GM23338 (cell line): ENCODE results near the gene MON1B. TPM values are rescaled to one million over a fixed set of nuclear protein-coding genes. Genes with fewer than 3 reads are reported as not detected.

Experiments used
- ATAC-seq: fragments of 200-7000 bp; cut with Tn5 transposase; 3 replicates; pipeline ENCODE4 v1.9.1; 2020
- DNase-seq: peaks from one replicate; pipeline ENCODE4 v3.0.0-alpha.2; 2015; ENCODE audit warnings: low spot score
- H2AFZ ChIP-seq: fragments of 200-600 bp; sonication (generic); 2 replicates; pipeline ENCODE4 v1.8.0; 2016; ENCODE audit warnings: antibody characterized with exemption, mild to moderate bottlenecking, moderate library complexity
- H3F3A ChIP-seq: fragments of 200-600 bp; sonication (generic); replicated peaks from 2 replicates; pipeline ENCODE4 v1.8.0; 2017; ENCODE audit warnings: antibody characterized with exemption, mixed run types, low read depth
- H3K27ac ChIP-seq: fragments of 200-600 bp; sonication (generic); 2 replicates; pipeline ENCODE4 v1.6.1; 2016; ENCODE audit warnings: low read depth
- H3K27me3 ChIP-seq: fragments of 200-600 bp; sonication (generic); 2 replicates; pipeline ENCODE4 v1.8.0; 2016; ENCODE audit warnings: mild to moderate bottlenecking, mixed run types, moderate library complexity; ENCODE audit not compliant: insufficient read depth
- H3K36me3 ChIP-seq: fragments of 200-600 bp; sonication (generic); 2 replicates; pipeline ENCODE4 v1.8.0; 2016; ENCODE audit warnings: mild to moderate bottlenecking; ENCODE audit not compliant: insufficient read depth
- H3K4me1 ChIP-seq: fragments of 200-600 bp; sonication (generic); 2 replicates; pipeline ENCODE4 v1.8.0; 2016; ENCODE audit warnings: mild to moderate bottlenecking, moderate library complexity; ENCODE audit not compliant: insufficient read depth
- H3K4me2 ChIP-seq: fragments of 200-600 bp; sonication (generic); 2 replicates; pipeline ENCODE4 v1.7.1; 2017; ENCODE audit warnings: mixed run types
- H3K4me3 ChIP-seq: fragments of 200-600 bp; sonication (generic); 2 replicates; pipeline ENCODE4 v1.6.1; 2016; ENCODE audit warnings: mixed run types
- H3K79me2 ChIP-seq: fragments of 200-600 bp; sonication (generic); replicated peaks from 2 replicates; pipeline ENCODE4 v1.8.0; 2017; ENCODE audit warnings: mild to moderate bottlenecking; ENCODE audit not compliant: insufficient read depth
- H3K9me2 ChIP-seq: fragments of 200-600 bp; sonication (generic); 2 replicates; pipeline ENCODE4 v1.8.0; 2017; ENCODE audit not compliant: insufficient read depth
- H4K20me1 ChIP-seq: fragments of 200-600 bp; sonication (generic); replicated peaks from 2 replicates; pipeline ENCODE4 v1.8.0; 2017; ENCODE audit warnings: mild to moderate bottlenecking; ENCODE audit not compliant: insufficient read depth
- H3K27ac Mint-ChIP-seq: 2 replicates; pipeline ENCODE4 v1.8.0; 2020; ENCODE audit warnings: inconsistent platforms, mild to moderate bottlenecking, moderate library complexity, mixed read lengths
- H3K27me3 Mint-ChIP-seq: 3 replicates; pipeline ENCODE4 v1.8.0; 2022; ENCODE audit warnings: low read depth, mild to moderate bottlenecking, moderate library complexity, mixed read lengths, inconsistent platforms; ENCODE audit not compliant: insufficient read depth, poor library complexity
- H3K36me3 Mint-ChIP-seq: 3 replicates; pipeline ENCODE4 v1.8.0; 2021; ENCODE audit warnings: low read depth, mild to moderate bottlenecking, inconsistent platforms, moderate library complexity, mixed read lengths
- H3K4me1 Mint-ChIP-seq: 3 replicates; pipeline ENCODE4 v1.8.0; 2020; ENCODE audit warnings: mild to moderate bottlenecking, inconsistent platforms, mixed read lengths
- H3K4me3 Mint-ChIP-seq: 3 replicates; pipeline ENCODE4 v1.8.0; 2021; ENCODE audit warnings: moderate library complexity, mild to moderate bottlenecking, inconsistent platforms, mixed read lengths
- H3K9me3 Mint-ChIP-seq: 3 replicates; pipeline ENCODE4 v1.8.0; 2020; ENCODE audit warnings: moderate library complexity, mild to moderate bottlenecking, inconsistent platforms, mixed read lengths
- EZH2 ChIP-seq: fragments of 200-600 bp; sonication (generic); IDR thresholded peaks from one replicate; pipeline ENCODE4 v1.8.0; 2017; ENCODE audit warnings: antibody characterized with exemption, mild to moderate bottlenecking, low read depth; ENCODE audit not compliant: unreplicated experiment
- EZH2phosphoT487 ChIP-seq: fragments of 200-600 bp; sonication (generic); IDR thresholded peaks from one replicate; pipeline ENCODE4 v1.8.1; 2018; ENCODE audit warnings: antibody characterized with exemption; ENCODE audit not compliant: unreplicated experiment
- JUNB ChIP-seq: IDR thresholded peaks from one replicate; pipeline ENCODE4 v1.6.1; 2016; ENCODE audit warnings: antibody characterized with exemption; ENCODE audit not compliant: unreplicated experiment
- POLR2AphosphoS5 ChIP-seq: IDR thresholded peaks from 2 replicates; pipeline ENCODE4 v1.6.1; 2016; ENCODE audit warnings: antibody characterized with exemption, low read depth
- ZNF114 ChIP-seq: fragments of 250-450 bp; sonication (Bioruptor Pico); IDR thresholded peaks from 2 replicates; pipeline ENCODE4 v1.5.0; 2020; ENCODE audit warnings: mild to moderate bottlenecking, moderate library complexity
- polyA plus RNA-seq: library from polyadenylated mRNA; unstranded; fragments of >200 nt; fragmentation: Nextera tagmentation; extraction: Ambion mirVana; gene quantifications from 2 replicates; pipeline ENCODE4 v1.2.1, GENCODE V29; 2016
- total RNA-seq: library from RNA; depleted of rRNA; stranded (reverse); fragments of >200 nt; shearing (Covaris generic); gene quantifications from 2 replicates; pipeline ENCODE4 v1.2.3, GENCODE V29; 2014
- TF ChIP-seq, protein P1 (sequence below), 2 experiments: fragments of 200-600 bp in 1 of 2; sonication (generic) in 1 of 2; conservative IDR thresholded peaks; 2 replicates each; pipeline versions ENCODE4 v1.5.1 to v1.6.1; 2016 to 2017; ENCODE audit warnings: antibody characterized with exemption in 2 of 2, low read depth in 2 of 2, mild to moderate bottlenecking in 2 of 2, moderate library complexity in 1 of 2
- TF ChIP-seq, protein P2 (sequence below): fragments of 250-450 bp; sonication (Bioruptor Pico); IDR thresholded peaks from 2 replicates; pipeline ENCODE4 v1.5.0; 2020; ENCODE audit warnings: mild to moderate bottlenecking, moderate library complexity
- TF ChIP-seq, protein P3 (sequence below): IDR thresholded peaks from one replicate; pipeline ENCODE4 v1.6.1; 2018; ENCODE audit warnings: antibody characterized with exemption; ENCODE audit not compliant: unreplicated experiment

The MON1B gene
- total and polyA plus RNA-seq, 2 experiments from 2014 or later = 9.7 to 30.2 TPM

DNA sequence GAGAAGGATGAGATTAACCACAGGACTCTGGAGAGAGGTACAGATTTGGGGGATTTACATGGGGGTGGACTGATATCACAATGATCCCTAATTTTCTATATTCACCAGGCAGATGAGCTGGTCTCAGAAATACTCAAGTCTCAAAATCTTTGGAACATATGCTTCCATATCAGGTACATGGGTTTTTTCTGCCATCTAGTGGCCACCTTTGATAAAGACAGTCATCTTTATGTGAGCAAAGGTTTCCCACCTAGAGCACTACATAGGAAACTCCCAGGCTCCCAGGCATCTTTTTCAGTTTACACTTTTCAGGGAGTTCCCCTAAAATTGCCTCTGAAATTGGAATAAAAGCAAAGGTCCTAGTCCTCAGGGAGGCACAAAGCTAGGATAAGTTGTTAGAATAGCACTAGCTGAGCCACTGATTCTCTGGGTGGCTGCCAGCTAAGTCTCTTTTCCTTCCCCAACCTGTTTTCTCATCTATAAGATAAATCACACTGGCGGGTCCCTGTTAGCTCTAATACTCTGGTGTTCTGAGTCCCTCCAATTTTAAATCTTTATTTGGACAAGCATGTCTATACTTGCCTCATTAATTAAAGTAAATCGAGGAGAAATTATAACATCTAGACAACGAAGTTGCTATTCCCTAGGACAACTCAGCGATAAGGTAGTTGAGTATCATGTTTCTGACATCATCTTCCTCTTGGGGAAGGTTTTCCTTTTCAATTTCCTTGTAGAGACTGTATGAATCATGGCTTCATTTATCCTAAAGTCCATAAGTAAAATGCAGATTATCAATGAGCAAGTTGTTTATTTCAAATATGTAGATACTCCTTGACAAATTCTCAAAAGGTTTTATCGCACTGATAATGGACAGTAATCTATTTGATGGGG lies 19.0 kb upstream of the MON1B start:
- no peak overlapping the region for H3K4me3 ChIP-seq
- no peak overlapping the region for H3K4me2 ChIP-seq
- TF ChIP-seq, protein P1, sequence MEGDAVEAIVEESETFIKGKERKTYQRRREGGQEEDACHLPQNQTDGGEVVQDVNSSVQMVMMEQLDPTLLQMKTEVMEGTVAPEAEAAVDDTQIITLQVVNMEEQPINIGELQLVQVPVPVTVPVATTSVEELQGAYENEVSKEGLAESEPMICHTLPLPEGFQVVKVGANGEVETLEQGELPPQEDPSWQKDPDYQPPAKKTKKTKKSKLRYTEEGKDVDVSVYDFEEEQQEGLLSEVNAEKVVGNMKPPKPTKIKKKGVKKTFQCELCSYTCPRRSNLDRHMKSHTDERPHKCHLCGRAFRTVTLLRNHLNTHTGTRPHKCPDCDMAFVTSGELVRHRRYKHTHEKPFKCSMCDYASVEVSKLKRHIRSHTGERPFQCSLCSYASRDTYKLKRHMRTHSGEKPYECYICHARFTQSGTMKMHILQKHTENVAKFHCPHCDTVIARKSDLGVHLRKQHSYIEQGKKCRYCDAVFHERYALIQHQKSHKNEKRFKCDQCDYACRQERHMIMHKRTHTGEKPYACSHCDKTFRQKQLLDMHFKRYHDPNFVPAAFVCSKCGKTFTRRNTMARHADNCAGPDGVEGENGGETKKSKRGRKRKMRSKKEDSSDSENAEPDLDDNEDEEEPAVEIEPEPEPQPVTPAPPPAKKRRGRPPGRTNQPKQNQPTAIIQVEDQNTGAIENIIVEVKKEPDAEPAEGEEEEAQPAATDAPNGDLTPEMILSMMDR (conservative IDR thresholded peaks at IDR 0.05; ENCODE audit: low read depth in 2 of 2) = peak; percentile 82 to 85
- TF ChIP-seq ZNF114 (CRISPR knock-in tag) = no peak
- H3K9me3 Mint-ChIP-seq = peaks cover 3% of the 10 kb centered on the region
- H3K36me3 Mint-ChIP-seq = no peaks in the 10 kb centered on the region
- H3K27ac Mint-ChIP-seq = no peak overlapping the region
- no peaks in the 10 kb centered on the region for H3K36me3 ChIP-seq
- no peaks in the 10 kb centered on the region for H3K27me3 ChIP-seq
- H3K27me3 Mint-ChIP-seq = no peaks in the 10 kb centered on the region
- no peaks in the 10 kb centered on the region for H3K4me1 Mint-ChIP-seq
- H3K4me1 ChIP-seq = no peaks in the 10 kb centered on the region
- ATAC-seq (peak; percentile 71), DNase-seq (peak; percentile 82)
- no peaks in the 10 kb centered on the region for H3K9me2 ChIP-seq
- no peak overlapping the region for H3K4me3 Mint-ChIP-seq
- H3F3A ChIP-seq = no peaks in the 10 kb centered on the region
- H3K79me2 ChIP-seq = no peaks in the 10 kb centered on the region
- no peak overlapping the region for H3K27ac ChIP-seq
- no peak overlapping the region for H2AFZ ChIP-seq
- H4K20me1 ChIP-seq = no peaks in the 10 kb centered on the region

DNA sequence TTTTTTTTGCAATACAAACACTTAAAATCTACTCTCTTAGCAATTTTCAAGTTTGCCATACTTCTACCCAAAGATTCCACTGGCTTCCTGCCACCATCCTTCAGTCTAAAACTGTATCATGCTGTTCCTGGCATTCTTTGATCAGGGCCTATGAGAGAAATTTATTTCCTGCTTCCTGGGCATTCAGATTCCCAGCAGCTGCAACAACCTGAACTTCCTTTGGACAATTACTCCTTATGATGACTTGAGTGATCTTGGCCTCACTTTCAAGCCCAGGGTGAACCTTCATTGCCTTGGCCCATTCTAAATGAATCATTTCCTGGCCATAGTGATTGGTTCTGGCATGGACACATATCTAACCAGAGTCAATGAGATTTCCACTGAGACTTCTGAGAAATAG lies 18.0 kb upstream of the MON1B start:
- TF ChIP-seq, protein P2, sequence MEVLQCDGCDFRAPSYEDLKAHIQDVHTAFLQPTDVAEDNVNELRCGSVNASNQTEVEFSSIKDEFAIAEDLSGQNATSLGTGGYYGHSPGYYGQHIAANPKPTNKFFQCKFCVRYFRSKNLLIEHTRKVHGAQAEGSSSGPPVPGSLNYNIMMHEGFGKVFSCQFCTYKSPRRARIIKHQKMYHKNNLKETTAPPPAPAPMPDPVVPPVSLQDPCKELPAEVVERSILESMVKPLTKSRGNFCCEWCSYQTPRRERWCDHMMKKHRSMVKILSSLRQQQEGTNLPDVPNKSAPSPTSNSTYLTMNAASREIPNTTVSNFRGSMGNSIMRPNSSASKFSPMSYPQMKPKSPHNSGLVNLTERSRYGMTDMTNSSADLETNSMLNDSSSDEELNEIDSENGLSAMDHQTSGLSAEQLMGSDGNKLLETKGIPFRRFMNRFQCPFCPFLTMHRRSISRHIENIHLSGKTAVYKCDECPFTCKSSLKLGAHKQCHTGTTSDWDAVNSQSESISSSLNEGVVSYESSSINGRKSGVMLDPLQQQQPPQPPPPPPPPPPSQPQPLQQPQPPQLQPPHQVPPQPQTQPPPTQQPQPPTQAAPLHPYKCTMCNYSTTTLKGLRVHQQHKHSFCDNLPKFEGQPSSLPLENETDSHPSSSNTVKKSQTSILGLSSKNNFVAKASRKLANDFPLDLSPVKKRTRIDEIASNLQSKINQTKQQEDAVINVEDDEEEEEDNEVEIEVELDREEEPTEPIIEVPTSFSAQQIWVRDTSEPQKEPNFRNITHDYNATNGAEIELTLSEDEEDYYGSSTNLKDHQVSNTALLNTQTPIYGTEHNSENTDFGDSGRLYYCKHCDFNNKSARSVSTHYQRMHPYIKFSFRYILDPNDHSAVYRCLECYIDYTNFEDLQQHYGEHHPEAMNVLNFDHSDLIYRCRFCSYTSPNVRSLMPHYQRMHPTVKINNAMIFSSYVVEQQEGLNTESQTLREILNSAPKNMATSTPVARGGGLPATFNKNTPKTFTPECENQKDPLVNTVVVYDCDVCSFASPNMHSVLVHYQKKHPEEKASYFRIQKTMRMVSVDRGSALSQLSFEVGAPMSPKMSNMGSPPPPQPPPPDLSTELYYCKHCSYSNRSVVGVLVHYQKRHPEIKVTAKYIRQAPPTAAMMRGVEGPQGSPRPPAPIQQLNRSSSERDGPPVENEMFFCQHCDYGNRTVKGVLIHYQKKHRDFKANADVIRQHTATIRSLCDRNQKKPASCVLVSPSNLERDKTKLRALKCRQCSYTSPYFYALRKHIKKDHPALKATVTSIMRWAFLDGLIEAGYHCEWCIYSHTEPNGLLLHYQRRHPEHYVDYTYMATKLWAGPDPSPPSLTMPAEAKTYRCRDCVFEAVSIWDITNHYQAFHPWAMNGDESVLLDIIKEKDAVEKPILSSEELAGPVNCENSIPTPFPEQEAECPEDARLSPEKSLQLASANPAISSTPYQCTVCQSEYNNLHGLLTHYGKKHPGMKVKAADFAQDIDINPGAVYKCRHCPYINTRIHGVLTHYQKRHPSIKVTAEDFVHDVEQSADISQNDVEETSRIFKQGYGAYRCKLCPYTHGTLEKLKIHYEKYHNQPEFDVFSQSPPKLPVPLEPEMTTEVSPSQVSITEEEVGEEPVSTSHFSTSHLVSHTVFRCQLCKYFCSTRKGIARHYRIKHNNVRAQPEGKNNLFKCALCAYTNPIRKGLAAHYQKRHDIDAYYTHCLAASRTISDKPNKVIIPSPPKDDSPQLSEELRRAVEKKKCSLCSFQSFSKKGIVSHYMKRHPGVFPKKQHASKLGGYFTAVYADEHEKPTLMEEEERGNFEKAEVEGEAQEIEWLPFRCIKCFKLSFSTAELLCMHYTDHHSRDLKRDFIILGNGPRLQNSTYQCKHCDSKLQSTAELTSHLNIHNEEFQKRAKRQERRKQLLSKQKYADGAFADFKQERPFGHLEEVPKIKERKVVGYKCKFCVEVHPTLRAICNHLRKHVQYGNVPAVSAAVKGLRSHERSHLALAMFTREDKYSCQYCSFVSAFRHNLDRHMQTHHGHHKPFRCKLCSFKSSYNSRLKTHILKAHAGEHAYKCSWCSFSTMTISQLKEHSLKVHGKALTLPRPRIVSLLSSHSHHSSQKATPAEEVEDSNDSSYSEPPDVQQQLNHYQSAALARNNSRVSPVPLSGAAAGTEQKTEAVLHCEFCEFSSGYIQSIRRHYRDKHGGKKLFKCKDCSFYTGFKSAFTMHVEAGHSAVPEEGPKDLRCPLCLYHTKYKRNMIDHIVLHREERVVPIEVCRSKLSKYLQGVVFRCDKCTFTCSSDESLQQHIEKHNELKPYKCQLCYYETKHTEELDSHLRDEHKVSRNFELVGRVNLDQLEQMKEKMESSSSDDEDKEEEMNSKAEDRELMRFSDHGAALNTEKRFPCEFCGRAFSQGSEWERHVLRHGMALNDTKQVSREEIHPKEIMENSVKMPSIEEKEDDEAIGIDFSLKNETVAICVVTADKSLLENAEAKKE = no peak
- TF ChIP-seq EZH2 = no peak
- no peak for TF ChIP-seq POLR2AphosphoS5
- no peak for TF ChIP-seq EZH2phosphoT487
- TF ChIP-seq JUNB = no peak
- TF ChIP-seq, protein P3, sequence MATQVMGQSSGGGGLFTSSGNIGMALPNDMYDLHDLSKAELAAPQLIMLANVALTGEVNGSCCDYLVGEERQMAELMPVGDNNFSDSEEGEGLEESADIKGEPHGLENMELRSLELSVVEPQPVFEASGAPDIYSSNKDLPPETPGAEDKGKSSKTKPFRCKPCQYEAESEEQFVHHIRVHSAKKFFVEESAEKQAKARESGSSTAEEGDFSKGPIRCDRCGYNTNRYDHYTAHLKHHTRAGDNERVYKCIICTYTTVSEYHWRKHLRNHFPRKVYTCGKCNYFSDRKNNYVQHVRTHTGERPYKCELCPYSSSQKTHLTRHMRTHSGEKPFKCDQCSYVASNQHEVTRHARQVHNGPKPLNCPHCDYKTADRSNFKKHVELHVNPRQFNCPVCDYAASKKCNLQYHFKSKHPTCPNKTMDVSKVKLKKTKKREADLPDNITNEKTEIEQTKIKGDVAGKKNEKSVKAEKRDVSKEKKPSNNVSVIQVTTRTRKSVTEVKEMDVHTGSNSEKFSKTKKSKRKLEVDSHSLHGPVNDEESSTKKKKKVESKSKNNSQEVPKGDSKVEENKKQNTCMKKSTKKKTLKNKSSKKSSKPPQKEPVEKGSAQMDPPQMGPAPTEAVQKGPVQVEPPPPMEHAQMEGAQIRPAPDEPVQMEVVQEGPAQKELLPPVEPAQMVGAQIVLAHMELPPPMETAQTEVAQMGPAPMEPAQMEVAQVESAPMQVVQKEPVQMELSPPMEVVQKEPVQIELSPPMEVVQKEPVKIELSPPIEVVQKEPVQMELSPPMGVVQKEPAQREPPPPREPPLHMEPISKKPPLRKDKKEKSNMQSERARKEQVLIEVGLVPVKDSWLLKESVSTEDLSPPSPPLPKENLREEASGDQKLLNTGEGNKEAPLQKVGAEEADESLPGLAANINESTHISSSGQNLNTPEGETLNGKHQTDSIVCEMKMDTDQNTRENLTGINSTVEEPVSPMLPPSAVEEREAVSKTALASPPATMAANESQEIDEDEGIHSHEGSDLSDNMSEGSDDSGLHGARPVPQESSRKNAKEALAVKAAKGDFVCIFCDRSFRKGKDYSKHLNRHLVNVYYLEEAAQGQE = no peak
- Mint-ChIP-seq H3K27me3 (no peaks in the 10 kb centered on the region), H3K9me3 (no peaks in the 10 kb centered on the region; the same call in none of the 3 replicates), H3K4me1 (no peaks in the 10 kb centered on the region), H3K36me3 (no peaks in the 10 kb centered on the region), H3K27ac (no peak overlapping the region), H3K4me3 (no peak overlapping the region)
- Histone ChIP-seq H3K27me3 (no peaks in the 10 kb centered on the region), H3K9me2 (no peaks in the 10 kb centered on the region), H3K27ac (no peak overlapping the region), H3K4me1 (no peaks in the 10 kb centered on the region), H3K79me2 (no peaks in the 10 kb centered on the region), H2AFZ (no peak overlapping the region), H3K4me2 (no peak overlapping the region), H3K36me3 (no peaks in the 10 kb centered on the region), H3F3A (no peaks in the 10 kb centered on the region), H3K4me3 (no peak overlapping the region), H4K20me1 (no peaks in the 10 kb centered on the region)
- DNase-seq (no peak), ATAC-seq (no peak)
